ENCODE measurements around the gene RMRP. TPM values are rescaled to one million over a fixed set of nuclear protein-coding genes. Genes with fewer than 3 reads are reported as not detected.

RMRP gene
- 16,495 TPM for total RNA-seq
- long read RNA-seq, result 0 reads

DNA sequence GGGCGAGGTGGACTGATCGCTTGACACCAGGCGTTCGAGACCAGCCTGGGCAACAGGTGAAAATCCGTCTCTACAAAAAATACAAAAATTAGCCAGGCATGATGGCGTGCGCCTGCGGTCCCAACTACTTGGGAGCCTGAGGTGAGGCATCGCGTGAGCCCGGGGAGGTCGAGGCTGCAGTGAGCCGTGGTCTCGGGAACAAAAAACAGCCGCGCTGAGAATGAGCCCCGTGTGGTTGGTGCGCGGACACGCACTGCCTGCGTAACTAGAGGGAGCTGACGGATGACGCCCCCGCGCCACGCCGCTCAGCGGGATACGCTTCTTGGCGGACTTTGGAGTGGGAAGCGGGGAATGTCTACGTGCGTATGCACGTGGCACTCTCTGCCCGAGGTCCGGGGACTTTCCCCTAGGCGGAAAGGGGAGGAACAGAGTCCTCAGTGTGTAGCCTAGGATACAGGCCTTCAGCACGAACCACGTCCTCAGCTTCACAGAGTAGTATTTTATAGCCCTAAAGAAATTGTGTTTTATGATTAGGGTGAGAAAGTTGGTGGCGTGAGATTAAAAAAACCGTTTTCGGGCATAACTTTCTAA, at the start of gene RMRP:
Gene RMRP (minus strand): TSS at position 474 of the 591 bp plus-strand sequence.
- peak; percentile 93 for ATAC-seq
- intact Hi-C loops (cut with micrococcal nuclease), result no loop called here
- peak; percentile 97 for DNase-seq

DNA sequence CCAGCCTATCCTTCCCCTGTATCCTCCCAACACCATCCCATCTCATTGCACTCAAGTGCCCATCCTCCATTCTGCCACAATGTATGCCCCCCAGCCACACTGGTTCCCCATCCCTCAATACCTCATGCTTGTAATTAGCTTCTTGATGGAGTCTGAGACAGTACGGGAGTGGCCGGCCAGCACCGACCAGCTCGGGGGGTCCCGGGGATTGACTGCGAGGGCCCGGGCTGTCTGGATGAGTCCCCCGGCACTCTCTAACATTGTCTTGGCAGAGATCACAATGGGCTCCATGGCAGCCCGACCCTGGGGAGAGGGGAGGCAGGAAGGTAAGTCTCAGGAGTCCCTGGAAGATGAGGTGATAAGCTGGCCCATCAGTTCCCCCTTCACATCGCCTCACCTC, 49.1 kb upstream of the RMRP start:
- no peak for ATAC-seq
- intact Hi-C loops (cut with micrococcal nuclease), result no loop called here
- no peak for DNase-seq

DNA sequence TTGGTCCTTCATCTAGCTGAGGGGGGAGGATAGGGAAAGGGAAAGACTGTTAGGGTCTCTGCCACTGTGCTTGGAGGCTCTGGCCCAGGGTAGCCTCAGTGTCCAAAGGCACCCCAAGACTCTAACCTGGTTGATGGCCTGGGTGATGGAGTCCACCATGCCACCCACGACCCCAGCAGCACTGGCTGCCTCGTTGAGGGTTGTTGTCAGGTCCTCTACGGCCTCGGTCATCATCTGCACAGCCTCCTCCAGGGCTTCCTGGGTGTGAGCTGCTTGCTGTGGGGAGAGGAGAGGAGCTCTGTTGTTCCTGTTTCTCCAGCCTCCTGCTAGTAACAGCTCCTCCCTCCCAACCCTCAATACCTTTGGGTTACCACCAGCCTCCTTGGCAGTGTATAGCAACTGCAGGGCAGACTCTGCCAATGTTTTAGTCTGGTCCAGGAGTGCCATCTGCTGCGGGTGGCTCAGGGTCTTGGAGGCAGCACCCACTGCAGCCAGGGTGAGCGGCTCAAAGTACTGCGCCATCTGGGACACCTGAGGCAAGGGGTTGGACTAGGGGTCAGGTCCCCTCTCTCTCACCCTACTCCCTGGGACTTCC, 48.1 kb upstream of the RMRP start:
- DNase-seq (no peak), ATAC-seq (no peak)
- intact Hi-C loops (cut with micrococcal nuclease), result no loop called here

DNA sequence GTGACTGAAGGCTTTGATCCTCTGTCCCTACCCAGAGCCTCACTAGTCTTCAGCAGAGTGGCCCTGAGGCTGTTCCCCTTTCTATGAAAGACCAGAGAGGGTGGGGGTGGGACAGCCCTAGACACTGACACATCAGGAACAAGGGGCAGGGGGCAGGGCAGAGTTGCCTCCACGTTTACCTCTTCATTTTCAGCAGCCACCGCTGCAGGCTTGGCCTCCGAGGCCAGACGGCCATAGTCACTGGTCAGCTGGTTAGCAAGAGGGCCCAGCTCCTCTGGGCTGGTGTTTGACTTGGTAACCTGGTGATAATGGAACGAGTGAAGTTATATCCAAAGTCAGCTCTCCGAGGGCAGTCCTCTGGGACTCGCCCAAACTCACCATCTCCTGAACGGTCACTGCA, 47.6 kb upstream of the RMRP start:
- DNase-seq, result no peak
- ATAC-seq, result no peak
- intact Hi-C loops (cut with micrococcal nuclease), result no loop called here

DNA sequence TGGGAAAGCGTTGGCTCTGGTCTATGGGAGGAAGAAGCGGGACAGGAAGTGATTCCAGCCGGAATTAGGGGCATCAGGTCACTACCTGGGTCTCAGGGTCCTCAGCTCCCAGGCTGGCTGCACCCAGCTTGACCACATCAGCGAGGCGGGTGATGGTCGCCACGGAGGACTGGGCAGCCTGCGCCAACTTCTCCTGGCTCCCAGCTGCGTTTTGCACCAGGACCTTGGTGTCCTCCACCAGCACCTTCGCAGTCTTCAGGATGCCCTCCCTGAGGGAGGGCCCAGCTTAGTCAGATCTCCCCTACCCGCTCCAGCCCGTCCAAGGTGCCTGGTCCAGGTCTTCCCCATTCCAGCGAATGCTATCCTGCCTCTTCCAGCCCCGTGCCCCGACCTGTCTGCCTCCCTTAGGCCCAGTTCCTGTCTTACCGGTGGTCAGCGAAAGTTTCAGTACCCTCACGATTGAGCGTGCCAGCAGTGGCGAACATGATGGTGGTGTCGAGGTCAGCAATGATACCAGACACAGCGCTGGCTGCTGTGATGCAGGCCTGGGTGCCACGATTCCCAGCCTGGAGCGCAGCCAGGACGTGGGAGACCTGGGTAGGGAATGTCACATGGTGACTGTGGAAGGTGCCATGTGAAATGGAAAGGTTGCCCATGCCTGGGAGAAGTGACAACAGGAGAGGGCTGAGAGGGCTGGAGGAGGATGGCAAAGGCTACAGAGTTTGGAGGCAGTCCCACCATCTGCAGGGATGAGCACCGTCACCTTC, 46.3 kb upstream of the RMRP start:
- peak; percentile 82 for DNase-seq
- ATAC-seq, result peak; percentile 76
- intact Hi-C loops (cut with micrococcal nuclease), result no loop called here

DNA sequence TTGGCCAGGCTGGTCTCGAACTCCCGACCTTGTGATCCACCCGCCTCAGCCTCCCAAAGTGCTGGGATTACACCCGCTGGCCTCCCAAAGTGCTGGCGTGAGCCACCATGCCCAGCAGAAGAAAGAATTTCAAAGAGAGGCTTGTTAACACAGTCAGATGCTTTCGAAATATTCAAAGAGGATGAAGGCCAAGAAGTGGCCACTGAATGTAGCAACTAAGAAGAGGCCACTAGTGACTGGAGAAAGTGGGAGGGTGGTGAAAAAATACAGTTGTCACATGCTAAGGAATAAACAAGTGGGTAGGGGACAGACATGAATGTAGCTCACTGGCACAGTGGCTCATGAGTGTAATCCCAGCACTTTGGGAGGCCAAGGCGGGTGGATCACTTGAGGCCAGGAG, 44.9 kb upstream of the RMRP start:
- intact Hi-C loops (cut with micrococcal nuclease), result no loop called here

DNA sequence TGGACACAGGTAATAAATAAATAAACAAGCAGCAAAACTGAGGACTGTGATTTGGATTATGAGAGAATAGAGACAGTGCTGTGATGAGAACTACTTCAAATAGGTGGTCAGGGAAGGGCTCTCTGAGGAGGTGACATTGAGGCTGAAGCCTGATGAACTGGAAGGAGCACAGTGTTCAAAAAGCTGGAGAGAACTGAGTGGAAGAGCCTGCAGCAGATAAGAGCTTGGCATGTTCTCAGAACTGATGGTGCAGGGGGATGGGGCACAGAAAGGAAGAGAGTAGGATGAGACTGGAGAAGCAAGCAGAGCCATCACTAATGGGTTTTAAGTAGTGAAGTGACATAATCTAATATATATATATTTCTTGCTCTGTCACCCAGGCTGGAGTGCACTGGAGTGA, 43.1 kb upstream of the RMRP start:
- intact Hi-C loops (cut with micrococcal nuclease), result no loop called here
- DNase-seq, result no peak
- ATAC-seq, result peak; percentile 66

More for the DNA sequence above, 44.9 kb upstream of the RMRP start:
- ATAC-seq (no peak), DNase-seq (no peak)

DNA sequence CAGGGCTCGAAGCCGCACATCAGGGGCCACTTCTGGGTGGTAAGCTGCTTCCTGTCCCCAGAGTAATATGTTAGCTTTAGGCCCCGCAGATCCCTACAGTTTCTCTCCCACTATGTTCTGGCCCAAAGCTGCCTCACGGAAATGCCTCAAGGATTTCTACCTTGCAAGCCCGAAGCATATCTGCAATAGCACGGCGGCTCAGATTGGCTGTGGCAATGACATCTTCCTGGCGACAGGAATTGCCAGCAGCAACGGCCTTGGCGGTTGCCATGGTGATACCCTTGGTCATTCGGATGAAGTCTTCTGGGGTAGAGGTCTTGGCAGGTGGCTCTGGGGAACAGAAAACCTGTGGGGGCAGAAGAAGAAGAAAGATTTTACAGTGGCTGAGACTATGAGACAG, 42.2 kb upstream of the RMRP start:
- intact Hi-C loops (cut with micrococcal nuclease), result no loop called here
- DNase-seq, result no peak
- ATAC-seq, result no peak

DNA sequence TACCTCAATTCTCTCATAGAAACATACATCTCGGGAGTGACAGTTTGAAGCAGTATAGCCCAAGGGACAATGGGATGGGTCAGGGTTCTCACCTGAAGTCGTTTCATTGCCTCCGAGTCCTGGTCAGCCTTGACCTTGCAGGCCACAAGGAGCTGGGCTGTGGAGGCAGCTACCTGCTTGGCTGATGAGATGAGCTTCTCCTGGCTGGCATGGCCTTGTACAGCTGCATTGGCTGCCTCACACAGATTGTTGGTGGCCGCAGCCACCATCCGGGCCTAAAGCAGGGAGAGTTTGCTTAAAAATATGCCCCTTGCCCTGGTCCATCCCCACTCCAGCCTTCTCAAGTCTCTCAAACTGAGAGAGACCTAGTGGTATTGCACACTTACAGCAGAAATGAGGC, 40.4 kb upstream of the RMRP start:
- DNase-seq (no peak), ATAC-seq (no peak)
- intact Hi-C loops (cut with micrococcal nuclease), result no loop called here

DNA sequence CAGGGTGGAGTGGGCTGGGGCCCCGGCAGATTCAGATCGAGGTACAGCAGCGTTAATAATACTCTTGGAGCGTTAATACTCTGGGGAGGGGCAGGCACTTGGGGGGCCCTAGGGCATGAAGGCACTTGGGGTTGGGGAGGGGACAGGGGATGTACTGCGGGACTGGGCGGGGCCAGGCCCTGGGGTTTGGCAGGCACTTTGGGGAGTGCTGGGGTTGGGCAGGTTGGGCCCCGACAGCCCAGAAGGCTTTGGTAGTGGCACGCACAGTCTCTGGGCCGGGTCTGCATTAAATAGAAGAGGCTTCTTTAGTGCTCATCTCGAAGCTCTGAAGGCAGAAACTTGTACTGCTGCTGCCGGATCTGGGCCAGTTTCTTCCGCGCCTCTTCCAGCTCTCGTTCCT, 39.7 kb upstream of the RMRP start:
- ATAC-seq (peak; percentile 7), DNase-seq (no peak)
- intact Hi-C loops (cut with micrococcal nuclease), result no loop called here

DNA sequence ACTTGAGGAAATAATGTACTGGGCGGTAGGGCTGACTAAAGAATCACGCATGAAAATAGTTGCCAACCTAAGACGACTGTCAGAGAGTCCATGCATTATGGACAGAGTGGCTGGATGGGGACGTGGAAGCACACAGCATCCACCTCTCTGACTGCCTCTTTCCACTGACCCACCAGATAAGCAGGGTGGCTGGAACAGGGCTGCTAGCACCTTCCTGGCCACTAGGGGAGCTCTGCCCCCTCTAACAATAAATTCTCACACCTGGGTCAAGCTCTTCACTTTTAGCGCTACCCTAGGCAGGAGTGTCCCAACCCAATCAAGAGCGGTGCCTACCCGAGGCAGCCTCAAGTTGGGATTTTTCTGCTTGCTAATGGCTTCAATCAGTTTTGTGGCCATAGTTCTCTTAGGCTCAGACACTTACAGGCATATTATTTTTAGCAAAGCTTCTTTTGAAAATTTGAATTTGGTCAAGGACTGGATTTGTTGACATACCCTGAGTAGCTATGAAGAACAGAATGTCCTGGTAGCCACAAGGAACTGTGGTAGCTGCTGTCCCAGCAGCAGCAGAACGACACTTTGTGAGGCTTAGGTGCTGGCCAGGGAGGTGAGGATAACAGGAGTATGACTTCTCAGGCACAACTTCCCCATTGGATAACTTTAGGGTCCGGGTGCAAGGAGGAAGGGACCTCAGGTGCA, 38.8 kb upstream of the RMRP start:
- ATAC-seq, result peak; percentile 71
- intact Hi-C loops (cut with micrococcal nuclease), result no loop called here
- peak; percentile 68 for DNase-seq

DNA sequence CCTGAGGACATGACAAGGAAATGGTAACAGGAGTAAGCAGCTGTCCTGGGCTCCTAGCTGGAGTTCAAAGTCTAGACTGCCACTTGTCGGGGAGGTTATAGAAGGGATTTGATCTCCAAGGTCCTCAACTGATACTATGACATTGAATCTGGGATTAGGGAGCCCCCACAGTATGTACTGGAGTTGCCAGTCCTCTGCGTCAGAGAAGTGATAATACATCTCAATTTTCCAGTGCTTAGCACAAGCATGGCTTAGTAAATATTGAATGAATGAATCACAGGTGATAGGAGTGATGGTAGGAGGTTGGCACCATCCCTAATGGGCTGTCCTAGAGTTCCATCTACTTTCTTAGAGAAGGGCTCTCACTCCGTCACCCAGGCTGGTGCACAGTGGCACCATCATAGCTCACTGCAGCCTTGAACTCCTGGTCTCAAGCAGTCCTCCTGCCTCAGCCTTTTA, 38.2 kb upstream of the RMRP start:
- DNase-seq, result no peak

DNA sequence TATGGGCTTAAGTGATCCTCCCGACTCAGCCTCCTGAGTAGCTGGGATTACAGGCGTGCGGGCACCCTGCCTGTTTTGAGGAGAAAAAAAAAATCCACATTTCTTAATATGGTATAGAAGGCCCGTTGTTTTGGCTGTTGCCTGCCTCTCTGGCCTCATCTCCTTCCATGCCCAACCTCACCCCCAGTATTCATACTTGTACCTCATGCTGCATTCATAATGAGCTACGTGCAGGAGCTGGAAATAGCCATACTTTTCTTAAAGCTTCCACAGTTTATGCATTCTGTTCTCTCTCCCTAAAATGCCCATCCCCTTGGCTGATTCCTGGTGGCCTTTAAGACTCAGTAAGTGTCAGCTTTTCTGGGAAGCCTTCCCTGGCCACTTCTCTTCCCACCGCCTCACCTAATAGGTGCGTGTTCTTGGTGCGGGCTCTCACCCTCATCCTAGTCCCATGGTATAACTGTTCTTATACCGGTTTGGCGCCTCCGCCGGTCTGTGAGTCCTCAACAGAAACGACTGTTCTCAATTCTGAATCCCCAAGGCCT, 34.0 kb upstream of the RMRP start:
- no peak for ATAC-seq
- DNase-seq, result no peak
- intact Hi-C loops (cut with micrococcal nuclease), result no loop called here

More for the DNA sequence above, 38.2 kb upstream of the RMRP start:
- intact Hi-C loops (cut with micrococcal nuclease), result no loop called here
- peak; percentile 1 for ATAC-seq

DNA sequence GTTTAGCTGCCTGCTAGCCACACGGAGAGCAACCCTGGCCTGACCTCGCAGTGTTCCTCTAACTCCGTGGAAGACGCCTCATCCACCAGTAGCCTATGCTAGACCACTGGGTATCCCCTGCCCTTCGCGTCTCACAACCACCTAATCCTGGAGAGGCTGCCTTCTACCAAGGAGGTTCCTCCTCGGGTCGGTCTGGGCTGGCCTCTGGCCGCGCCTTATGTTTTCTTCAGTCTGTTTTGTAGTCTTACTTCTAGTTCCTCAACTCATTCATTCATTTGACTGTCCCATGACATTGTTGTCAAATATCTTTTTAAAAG, 33.5 kb upstream of the RMRP start:
- DNase-seq (no peak), ATAC-seq (no peak)
- intact Hi-C loops (cut with micrococcal nuclease), result no loop called here

DNA sequence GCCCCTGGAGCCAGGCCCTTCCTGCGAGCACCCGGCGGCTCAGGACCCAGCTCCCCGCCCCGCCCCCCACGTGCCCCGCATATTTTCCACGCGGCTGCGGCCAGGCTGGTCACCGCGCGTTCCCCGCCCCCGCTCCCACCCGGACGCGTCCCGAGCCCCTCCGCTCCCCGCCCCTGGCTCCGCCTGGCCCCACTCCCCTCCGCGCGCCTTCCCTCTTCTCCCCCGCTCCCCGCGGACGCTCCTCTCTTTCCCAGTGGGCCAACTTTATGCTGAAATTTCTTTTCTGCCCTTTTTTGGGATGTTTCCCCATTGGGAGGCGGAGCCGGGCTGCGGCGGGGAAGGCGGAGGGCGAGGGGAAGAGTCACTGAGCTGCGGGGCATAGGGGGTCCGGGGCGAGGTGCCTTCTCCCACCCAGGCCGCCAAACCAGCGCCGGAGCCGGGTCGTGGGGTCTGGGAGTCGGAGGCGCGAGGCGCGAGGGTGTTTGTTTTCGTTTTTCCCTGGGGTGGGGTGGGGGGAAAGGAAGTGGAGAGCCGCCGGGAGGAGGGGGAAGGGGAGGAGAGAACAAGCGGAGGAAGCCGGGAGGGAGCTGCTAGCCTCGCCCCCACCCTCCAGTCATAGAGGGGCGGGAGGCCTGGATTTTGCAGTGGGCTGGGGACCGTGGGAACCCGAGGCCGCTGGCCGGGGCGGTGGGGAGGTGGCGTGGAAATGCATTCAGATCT, 33.0 kb upstream of the RMRP start:
- intact Hi-C loops (cut with micrococcal nuclease), result no loop called here
- DNase-seq, result peak; percentile 90
- ATAC-seq, result peak; percentile 68

DNA sequence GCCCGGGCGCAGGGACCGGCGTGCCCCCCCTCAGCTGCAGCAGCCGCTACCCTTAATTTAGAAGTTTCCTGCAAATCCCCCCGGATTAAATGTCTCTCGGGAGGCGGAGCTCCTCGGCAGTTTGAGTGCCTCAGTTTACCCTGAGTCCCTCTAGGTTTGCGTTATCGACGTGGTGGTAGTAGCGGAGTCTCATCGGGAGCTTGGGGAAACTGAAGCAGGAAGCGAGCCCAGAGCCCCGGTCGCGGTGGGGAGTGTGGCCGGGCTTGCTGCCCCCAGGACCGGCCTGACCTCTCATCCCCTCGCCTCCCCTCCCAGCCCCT, 32.4 kb upstream of the RMRP start:
- ATAC-seq (no peak), DNase-seq (no peak)
- intact Hi-C loops (cut with micrococcal nuclease), result no loop called here

DNA sequence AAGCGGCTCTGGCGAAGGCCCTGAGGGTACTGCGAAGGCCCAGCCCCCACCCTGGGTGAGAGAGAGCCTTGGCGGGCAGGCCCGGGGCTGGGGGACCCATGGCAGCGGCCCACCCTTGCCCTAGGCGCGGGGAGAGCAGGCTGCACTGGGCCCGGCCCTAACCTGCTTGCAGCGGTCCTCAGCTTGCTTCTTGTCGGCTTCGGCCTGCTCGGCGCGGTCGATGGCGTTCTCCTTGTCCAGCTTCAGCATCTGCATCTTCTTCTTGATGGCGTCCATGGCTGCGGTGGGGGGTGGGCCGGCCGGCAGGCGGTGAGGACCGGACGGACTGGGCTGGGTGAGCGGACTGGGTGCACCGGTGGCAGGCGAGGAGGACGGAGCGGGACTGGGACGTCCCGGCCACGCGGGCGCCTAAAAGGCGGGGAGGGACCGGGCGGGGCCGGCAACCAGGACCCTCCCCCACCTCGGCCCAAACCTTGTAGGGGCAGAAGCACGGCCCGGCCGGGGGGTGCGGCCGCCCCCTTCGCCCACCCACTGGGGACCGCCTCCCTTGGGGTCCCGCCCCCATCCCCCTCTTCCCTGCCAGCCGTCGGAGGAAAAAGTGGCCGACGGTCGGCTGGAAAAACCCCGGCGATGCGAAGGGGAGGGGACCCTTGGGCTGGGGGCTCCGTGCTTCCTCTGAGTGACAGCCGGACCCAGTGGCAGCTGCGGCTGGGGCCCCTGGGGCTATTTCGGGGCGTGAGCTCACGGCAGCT, 31.9 kb upstream of the RMRP start, which contains the start of gene TPM2:
Gene TPM2 (minus strand): TSS at position 384 of the 752 bp plus-strand sequence. CDS start 108 bp downstream, at position 276.
- DNase-seq (peak; percentile 91), ATAC-seq (peak; percentile 78)
- intact Hi-C loops (cut with micrococcal nuclease), result no loop called here

Data from left ventricle myocardium superior (tissue), 1 donor.